ENCODE results near the gene HOXA2. TPM values are rescaled to one million over a fixed set of nuclear protein-coding genes. Genes with fewer than 3 reads are reported as not detected.

HOXA2 gene
- total RNA-seq, 1 experiment from 2014 or later = 0.84 TPM

- no peak for DNase-seq (ENCODE audit: low read depth)
Measured at GRCh38 chr7:27098578-27099451, 3.7 kb downstream of the HOXA2 start.

GRCh38 chr7:27097686-27098577 is 4.6 kb downstream of the HOXA2 start:
- DNase-seq (ENCODE audit: low read depth) = peak; percentile 23

- DNase-seq (ENCODE audit: low read depth) = peak; percentile 76
Measured at GRCh38 chr7:27096768-27097514, 5.5 kb downstream of the HOXA2 start.

- DNase-seq (ENCODE audit: low read depth) = peak; percentile 97
Measured at GRCh38 chr7:27095897-27096767, 6.4 kb downstream of the HOXA2 start, which contains the start of gene HOXA1. HOXA1 (minus strand) TSS chr7:27096000; CDS start chr7:27095912, 88 bp downstream.

- DNase-seq (ENCODE audit: low read depth) = no peak
Measured at GRCh38 chr7:27095050-27095896, 7.2 kb downstream of the HOXA2 start.

GRCh38 chr7:27094304-27095049 is 8.0 kb downstream of the HOXA2 start:
- DNase-seq (ENCODE audit: low read depth) = no peak

- no peak for DNase-seq (ENCODE audit: low read depth)
Measured at GRCh38 chr7:27093184-27093895, 9.1 kb downstream of the HOXA2 start.

- no peak for DNase-seq (ENCODE audit: low read depth)
Measured at GRCh38 chr7:27092819-27093110, 9.7 kb downstream of the HOXA2 start.

GRCh38 chr7:27091941-27092818 is 10.3 kb downstream of the HOXA2 start:
- DNase-seq (ENCODE audit: low read depth) = no peak

GRCh38 chr7:27091105-27091504 is 11.4 kb downstream of the HOXA2 start:
- DNase-seq (ENCODE audit: low read depth) = no peak

- DNase-seq (ENCODE audit: low read depth) = no peak
Measured at GRCh38 chr7:27088002-27088922, 14.2 kb downstream of the HOXA2 start.

- no peak for DNase-seq (ENCODE audit: low read depth)
Measured at GRCh38 chr7:27083646-27084045, 18.8 kb downstream of the HOXA2 start.

GRCh38 chr7:27082171-27082570 is 20.3 kb downstream of the HOXA2 start:
- DNase-seq (ENCODE audit: low read depth) = no peak

- DNase-seq (ENCODE audit: low read depth) = peak; percentile 26
Measured at GRCh38 chr7:27080844-27081436, 21.5 kb downstream of the HOXA2 start.

GRCh38 chr7:27079234-27079975 is 23.1 kb downstream of the HOXA2 start:
- peak; percentile 23 for DNase-seq (ENCODE audit: low read depth)

Data from RPMI7951 (cell line).